Tibial artery (tissue), 4 donors: ENCODE results near the gene APBB2.

ENCODE experiments used
- DNase-seq, 2 donors: peaks; one replicate each; pipeline ENCODE4 v3.0.0-alpha.2; 2019
- H3K27ac ChIP-seq, 2 donors: fragments of 200-600 bp; sonication (generic) in 1 of 2; 1 replicate in 1 of 2; 2 replicates in 1 of 2; pipeline ENCODE4 v1.5.1; 2018 to 2019; ENCODE audit warnings: mild to moderate bottlenecking in 1 of 2
- H3K27me3 ChIP-seq, 2 donors: fragments of 200-600 bp; sonication (generic) in 1 of 2; one replicate each; pipeline versions ENCODE4 v1.5.1 to v1.6.0; 2016 to 2019
- H3K36me3 ChIP-seq, 3 donors: fragments of 200-600 bp; sonication (generic) in 2 of 3; one replicate each; pipeline ENCODE4 v1.5.1; 2016 to 2019; ENCODE audit warnings: mild to moderate bottlenecking in 2 of 3
- H3K4me1 ChIP-seq, 4 donors: fragments of 200-600 bp; sonication (generic) in 2 of 4; 1 replicate in 3 of 4; 2 replicates in 1 of 4; pipeline ENCODE4 v1.5.1; 2016 to 2019
- H3K4me3 ChIP-seq, 2 donors: fragments of 200-600 bp; sonication (generic) in 1 of 2; 1 replicate in 1 of 2; 2 replicates in 1 of 2; pipeline ENCODE4 v1.5.1; 2018 to 2019; ENCODE audit warnings: mild to moderate bottlenecking in 2 of 2
- H3K9me3 ChIP-seq, 3 donors: fragments of 200-600 bp; sonication (generic) in 1 of 3; one replicate each; pipeline ENCODE4 v1.5.1; 2016 to 2019
- intact Hi-C: fragments of 100-400 bp; cut with DNase I; formaldehyde crosslinking; loops from one replicate; pipeline ENCODE4 v1.15.0; 2023; ENCODE audit warnings: low total_unique reads
- TF ChIP-seq, protein P1 (sequence below), 2 experiments: fragments of 200-600 bp in 1 of 2; fragments of 450-650 bp in 1 of 2; IDR thresholded peaks; one replicate each; pipeline ENCODE4 v1.5.1; 2017 to 2019; ENCODE audit warnings: antibody characterized with exemption in 2 of 2, mild to moderate bottlenecking in 1 of 2, moderate library complexity in 1 of 2

APBB2 gene

GRCh38 chr4:41221850-41222645 is 7.7 kb upstream of the APBB2 start:
- intact Hi-C loops = no loop called here
- TF ChIP-seq, protein P1, sequence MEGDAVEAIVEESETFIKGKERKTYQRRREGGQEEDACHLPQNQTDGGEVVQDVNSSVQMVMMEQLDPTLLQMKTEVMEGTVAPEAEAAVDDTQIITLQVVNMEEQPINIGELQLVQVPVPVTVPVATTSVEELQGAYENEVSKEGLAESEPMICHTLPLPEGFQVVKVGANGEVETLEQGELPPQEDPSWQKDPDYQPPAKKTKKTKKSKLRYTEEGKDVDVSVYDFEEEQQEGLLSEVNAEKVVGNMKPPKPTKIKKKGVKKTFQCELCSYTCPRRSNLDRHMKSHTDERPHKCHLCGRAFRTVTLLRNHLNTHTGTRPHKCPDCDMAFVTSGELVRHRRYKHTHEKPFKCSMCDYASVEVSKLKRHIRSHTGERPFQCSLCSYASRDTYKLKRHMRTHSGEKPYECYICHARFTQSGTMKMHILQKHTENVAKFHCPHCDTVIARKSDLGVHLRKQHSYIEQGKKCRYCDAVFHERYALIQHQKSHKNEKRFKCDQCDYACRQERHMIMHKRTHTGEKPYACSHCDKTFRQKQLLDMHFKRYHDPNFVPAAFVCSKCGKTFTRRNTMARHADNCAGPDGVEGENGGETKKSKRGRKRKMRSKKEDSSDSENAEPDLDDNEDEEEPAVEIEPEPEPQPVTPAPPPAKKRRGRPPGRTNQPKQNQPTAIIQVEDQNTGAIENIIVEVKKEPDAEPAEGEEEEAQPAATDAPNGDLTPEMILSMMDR (IDR thresholded peaks at IDR 0.05) = no peak
- Histone ChIP-seq H3K27me3 (no peaks in the 10 kb centered on the region), H3K4me1 (no peaks in the 10 kb centered on the region), H3K27ac (no peak overlapping the region), H3K4me3 (no peak overlapping the region), H3K9me3 (no peaks in the 10 kb centered on the region), H3K36me3 (no peaks in the 10 kb centered on the region)
- no peak for DNase-seq

- no peak for DNase-seq
- intact Hi-C loops = loop anchor here (10.0 kb wide), 1 partner anchor 1165 kb away; the partner anchor contains the start of gene N4BP2
- Histone ChIP-seq H3K4me3 (no peak overlapping the region), H3K27me3 (no peaks in the 10 kb centered on the region), H3K36me3 (no peaks in the 10 kb centered on the region), H3K27ac (no peak overlapping the region), H3K4me1 (peaks cover 0 to 16% (median 8%) of the 10 kb centered on the region in 4 donors), H3K9me3 (no peaks in the 10 kb centered on the region)
- TF ChIP-seq, protein P1 (IDR thresholded peaks at IDR 0.05) = no peak
Observed at GRCh38 chr4:41219421-41219950, 5.1 kb upstream of the APBB2 start.

GRCh38 chr4:41218703-41219102 is 4.4 kb upstream of the APBB2 start:
- intact Hi-C loops = loop anchor here (10.0 kb wide), 1 partner anchor 1164 kb away; the partner anchor contains the start of gene N4BP2

DNA sequence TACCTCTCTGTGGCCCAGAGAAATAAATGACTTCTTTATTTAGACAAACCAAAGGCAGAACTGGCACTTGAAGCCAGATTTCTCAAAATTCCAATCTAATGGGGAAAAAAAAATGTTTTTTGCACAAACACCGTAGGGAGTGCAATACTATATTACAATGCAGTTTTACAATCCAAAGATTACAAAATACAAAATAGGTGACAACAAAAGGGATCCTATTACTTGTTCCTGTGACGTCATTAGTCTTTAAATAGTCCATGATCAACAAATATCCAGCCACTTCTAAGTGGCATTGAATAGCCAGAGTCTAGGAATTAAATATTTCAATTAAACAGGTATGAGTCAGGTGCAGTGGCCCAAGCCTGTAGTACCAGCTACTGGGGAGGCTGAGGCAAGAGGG is 3.0 kb upstream of the APBB2 start:
- DNase-seq = no peak
- peak overlapping the region; percentile 82 for H3K27ac ChIP-seq
- peaks cover 0 to 17% (median 9%) of the 10 kb centered on the region in 4 donors for H3K4me1 ChIP-seq
- H3K36me3 ChIP-seq = no peaks in the 10 kb centered on the region
- TF ChIP-seq, protein P1 (IDR thresholded peaks at IDR 0.05) = no peak
- H3K27me3 ChIP-seq = no peaks in the 10 kb centered on the region
- H3K4me3 ChIP-seq = no peak overlapping the region
- intact Hi-C loops = loop anchor here (10.0 kb wide), 1 partner anchor 1163 kb away; the partner anchor contains the start of gene N4BP2
- no peaks in the 10 kb centered on the region for H3K9me3 ChIP-seq

More at GRCh38 chr4:41218703-41219102, 4.4 kb upstream of the APBB2 start:
- no peak overlapping the region for H3K27ac ChIP-seq
- no peaks in the 10 kb centered on the region for H3K9me3 ChIP-seq
- H3K4me3 ChIP-seq = no peak overlapping the region
- TF ChIP-seq, protein P1 (IDR thresholded peaks at IDR 0.05) = no peak
- no peaks in the 10 kb centered on the region for H3K27me3 ChIP-seq
- H3K36me3 ChIP-seq = no peaks in the 10 kb centered on the region
- DNase-seq = no peak
- peaks cover 0 to 17% (median 8%) of the 10 kb centered on the region in 4 donors for H3K4me1 ChIP-seq

DNA sequence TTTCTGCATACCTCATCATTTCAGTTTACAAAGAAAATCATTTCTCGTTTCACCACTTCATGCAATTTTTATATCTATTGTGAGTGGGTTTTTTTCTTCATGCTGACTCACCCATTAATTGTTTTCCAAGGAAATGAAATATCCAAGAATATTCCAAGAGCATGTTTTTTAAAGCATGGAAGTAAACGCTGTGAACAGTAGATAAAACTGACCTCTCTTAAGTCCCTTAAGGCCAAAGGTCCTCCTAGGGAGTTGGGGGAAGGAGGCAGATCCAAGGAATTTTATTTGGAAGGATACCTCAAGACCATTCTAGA is 2.6 kb upstream of the APBB2 start:
- Histone ChIP-seq H3K27ac (peak overlapping the region; percentile 82), H3K4me1 (peaks cover 0 to 21% (median 13%) of the 10 kb centered on the region in 4 donors), H3K36me3 (no peaks in the 10 kb centered on the region), H3K27me3 (no peaks in the 10 kb centered on the region), H3K4me3 (peak overlapping the region; percentile 60 to 61), H3K9me3 (no peaks in the 10 kb centered on the region)
- intact Hi-C loops = loop anchor here (10.0 kb wide), 1 partner anchor 1162 kb away; the partner anchor contains the start of gene N4BP2
- TF ChIP-seq, protein P1 (IDR thresholded peaks at IDR 0.05) = no peak
- DNase-seq = no peak
